GM12878 (cell line): Measurements from ENCODE around the gene LONRF3.

Experiments used
- ATF3 ChIP-seq: IDR thresholded peaks from 2 replicates; pipeline ENCODE4 v1.6.1; 2011; ENCODE audit warnings: low read depth, mild to moderate bottlenecking, low read length, moderate library complexity, borderline replicate concordance; ENCODE audit errors: extremely low read depth
- CREB1 ChIP-seq: IDR thresholded peaks from 2 replicates; pipeline ENCODE4 v1.6.1; 2012; ENCODE audit warnings: low read depth, mild to moderate bottlenecking, inconsistent platforms
- CTCF ChIP-seq, 3 experiments: IDR thresholded peaks in 2 of 3; conservative IDR thresholded peaks in 1 of 3; 2 replicates each; pipeline ENCODE4 v1.5.1; 2011; ENCODE audit warnings: low read depth in 3 of 3, low read length in 3 of 3, mild to moderate bottlenecking in 3 of 3, control low read depth in 2 of 3, moderate library complexity in 2 of 3, inconsistent platforms in 1 of 3, mixed read lengths in 1 of 3; ENCODE audit not compliant: control insufficient read depth in 2 of 3, insufficient read depth in 1 of 3; ENCODE audit errors: extremely low read depth in 1 of 3
- KAT2A ChIP-seq: conservative IDR thresholded peaks from 2 replicates; pipeline ENCODE4 v1.6.1; 2011; ENCODE audit warnings: low read depth, low read length; ENCODE audit not compliant: control insufficient read depth
- POLR2A ChIP-seq: IDR thresholded peaks from 2 replicates; pipeline ENCODE4 v1.6.1; 2011; ENCODE audit warnings: low read depth, mild to moderate bottlenecking, low read length
- TCF7 ChIP-seq: IDR thresholded peaks from 2 replicates; pipeline ENCODE4 v1.6.1; 2014; ENCODE audit warnings: antibody characterized with exemption, borderline replicate concordance
- ZNF384 ChIP-seq: IDR thresholded peaks from 2 replicates; pipeline ENCODE4 v1.6.1; 2012; ENCODE audit warnings: low read depth, mild to moderate bottlenecking, low read length, improper control_type of control experiment, borderline replicate concordance

- TF ChIP-seq CREB1: no peak
- TF ChIP-seq ATF3: no peak
- no peak for TF ChIP-seq CTCF (IDR thresholded peaks at IDR 0.05 in 2 of 3, conservative IDR thresholded peaks at IDR 0.05 in 1 of 3; ENCODE audit: control insufficient read depth in 2 of 3, extremely low read depth in 1 of 3, insufficient read depth in 1 of 3, low read depth in 3 of 3, low read length in 3 of 3)
- no peak for TF ChIP-seq KAT2A
- no peak for TF ChIP-seq POLR2A
- TF ChIP-seq TCF7: no peak
- no peak for TF ChIP-seq ZNF384
Measured at GRCh38 chrX:118975831-118976598, 1.6 kb downstream of the LONRF3 start.
